ENCODE data around the gene NFIX.
A peak's percentile ranks its signal among the peaks of the same experiment; 100 is the strongest.
"Not testable (repeated sequence)": the region's sequence is repeated elsewhere in the genome, so short reads cannot be mapped to it uniquely, and the experiment has no call there.

NFIX gene

GRCh38 chr19:12994701-12995595, at the start of gene NFIX:
NFIX (plus strand) TSS chr19:12995475; CDS start chr19:12995838, 363 bp downstream.
- DNase-seq: peak; percentile 17

- DNase-seq: peak; percentile 92
Observed at GRCh38 chr19:12945479-12946091, 49.7 kb upstream of the NFIX start, which contains the start of gene RAD23A. RAD23A (plus strand) TSS chr19:12945862; CDS start chr19:12945949, 87 bp downstream.

- DNase-seq: peak; percentile 78
Observed at GRCh38 chr19:12946092-12946721, 49.1 kb upstream of the NFIX start.

GRCh38 chr19:12946731-12947496, 48.4 kb upstream of the NFIX start:
- DNase-seq: no peak

GRCh38 chr19:12947702-12948611, 47.3 kb upstream of the NFIX start:
- DNase-seq: no peak

GRCh38 chr19:12948612-12949362, 46.5 kb upstream of the NFIX start:
- no peak for DNase-seq

- no peak for DNase-seq
Observed at GRCh38 chr19:12949363-12950283, 45.7 kb upstream of the NFIX start.

- DNase-seq: not testable (repeated sequence)
Observed at GRCh38 chr19:12952050-12952449, 43.2 kb upstream of the NFIX start.

- DNase-seq: peak; percentile 48
Observed at GRCh38 chr19:12952488-12953137, 42.7 kb upstream of the NFIX start.

- DNase-seq: no peak
Observed at GRCh38 chr19:12953138-12953798, 42.0 kb upstream of the NFIX start.

- no peak for DNase-seq
Observed at GRCh38 chr19:12953799-12954611, 41.3 kb upstream of the NFIX start.

- no peak for DNase-seq
Observed at GRCh38 chr19:12954612-12954962, 40.7 kb upstream of the NFIX start.

GRCh38 chr19:12955575-12955974, 39.7 kb upstream of the NFIX start:
- not testable (repeated sequence) for DNase-seq

- DNase-seq: no peak
Observed at GRCh38 chr19:12955996-12956395, 39.3 kb upstream of the NFIX start.

- peak; percentile 69 for DNase-seq
Observed at GRCh38 chr19:12956446-12957388, 38.6 kb upstream of the NFIX start, which contains the start of gene GADD45GIP1. GADD45GIP1 (minus strand) TSS chr19:12957223; CDS start chr19:12957212, 11 bp downstream.

- not testable (repeated sequence) for DNase-seq
Observed at GRCh38 chr19:12957389-12957952, 37.8 kb upstream of the NFIX start.

All from NCI-H226 (cell line).